Activated CD4-positive, alpha-beta T cell treated with anti-CD3 and anti-CD28 coated beads for 36 hours (primary cell): ENCODE data around the gene BCL2L13. TPM values are rescaled to one million over a fixed set of nuclear protein-coding genes. Genes with fewer than 3 reads are reported as not detected.
"Not testable (repeated sequence)": the region's sequence is repeated elsewhere in the genome, so short reads cannot be mapped to it uniquely, and the experiment has no call there.

Source experiments
- ATAC-seq: fragments of 200-7000 bp; cut with Tn5 transposase; one replicate; pipeline ENCODE4 v1.10.0; 2021; ENCODE audit warnings: mild to moderate bottlenecking, moderate library complexity
- CTCF ChIA-PET: fragments of 350-600 bp; sonication (Branson Sonifier 250); formaldehyde crosslinking; loops from one replicate; lab custom pipeline; 2021; ENCODE audit warnings: antibody characterized with exemption; lab: Charles Lee
- POLR2A ChIA-PET: fragments of 350-600 bp; sonication (Branson Sonifier 250); formaldehyde crosslinking; loops from one replicate; lab custom pipeline; 2021; ENCODE audit warnings: antibody characterized with exemption, inconsistent platforms; lab: Charles Lee
- DNase-seq: peaks from one replicate; pipeline ENCODE4 v3.0.0-alpha.2; 2020
- H3K27ac Mint-ChIP-seq: one replicate; pipeline ENCODE4 v1.8.0; 2021; ENCODE audit warnings: mixed read lengths
- H3K27me3 Mint-ChIP-seq: one replicate; pipeline ENCODE4 v1.8.0; 2021; ENCODE audit warnings: mixed read lengths
- H3K36me3 Mint-ChIP-seq: one replicate; pipeline ENCODE4 v1.8.0; 2021; ENCODE audit warnings: low read depth, mixed read lengths
- H3K4me1 Mint-ChIP-seq: one replicate; pipeline ENCODE4 v1.8.0; 2021; ENCODE audit warnings: mixed read lengths
- H3K4me3 Mint-ChIP-seq: one replicate; pipeline ENCODE4 v1.8.0; 2021; ENCODE audit warnings: mild to moderate bottlenecking, moderate library complexity, mixed read lengths
- H3K9me3 Mint-ChIP-seq: one replicate; pipeline ENCODE4 v1.8.0; 2021; ENCODE audit warnings: low read depth, mixed read lengths
- intact Hi-C, 2 experiments: fragments of 100-400 bp; cut with DNase I in 1 of 2; cut with micrococcal nuclease in 1 of 2; formaldehyde crosslinking; loops; one replicate each; pipeline versions ENCODE4 v1.14.2 to v1.15.1; 2022 to 2024; cut with DNase I, micrococcal nuclease
- total RNA-seq, 2 experiments: library from RNA; stranded (reverse); gene quantifications; one replicate each; pipeline ENCODE4 v1.2.3, GENCODE V29; 2021

The BCL2L13 gene
- total RNA-seq, 2 experiments from 2014 or later: 34.1 to 34.5 TPM

- H3K9me3 Mint-ChIP-seq: no peaks in the 10 kb centered on the region
- intact Hi-C loops: no loop called here
- ChIA-PET CTCF (no interaction called here), POLR2A (no interaction called here)
- H3K36me3 Mint-ChIP-seq: peaks cover 12% of the 10 kb centered on the region
- ATAC-seq: no peak
- no peak overlapping the region for H3K4me3 Mint-ChIP-seq
- no peaks in the 10 kb centered on the region for H3K27me3 Mint-ChIP-seq
- no peak overlapping the region for H3K27ac Mint-ChIP-seq
- H3K4me1 Mint-ChIP-seq: peaks cover 5% of the 10 kb centered on the region
- no peak for DNase-seq
Measured at GRCh38 chr22:17695986-17696385, 57.4 kb downstream of the BCL2L13 start.

- H3K4me1 Mint-ChIP-seq, H3K9me3 Mint-ChIP-seq, H3K36me3 Mint-ChIP-seq, ATAC-seq, DNase-seq, POLR2A ChIA-PET, H3K27me3 Mint-ChIP-seq, H3K27ac Mint-ChIP-seq, H3K4me3 Mint-ChIP-seq, intact Hi-C loops: not testable (repeated sequence)
- CTCF ChIA-PET: interaction anchor here (0.6 to 0.9 kb wide), 4 partner anchors 11 to 619 kb away, joined by 3 read pairs; no protein-coding TSS in a partner anchor
Measured at GRCh38 chr22:17697196-17697595, 58.6 kb downstream of the BCL2L13 start.

GRCh38 chr22:17698276-17698675 lies 59.7 kb downstream of the BCL2L13 start:
- DNase-seq, POLR2A ChIA-PET, intact Hi-C loops, H3K9me3 Mint-ChIP-seq, H3K4me1 Mint-ChIP-seq, H3K4me3 Mint-ChIP-seq, H3K27ac Mint-ChIP-seq, ATAC-seq, H3K27me3 Mint-ChIP-seq: not testable (repeated sequence)
- peaks cover 13% of the 10 kb centered on the region for H3K36me3 Mint-ChIP-seq
- CTCF ChIA-PET: interaction anchor here (0.6 kb wide), 1 partner anchor 10 kb away, joined by 3 read pairs; no protein-coding TSS in a partner anchor

GRCh38 chr22:17698948-17699347 lies 60.4 kb downstream of the BCL2L13 start:
- Mint-ChIP-seq H3K4me1 (peaks cover 7% of the 10 kb centered on the region), H3K4me3 (no peak overlapping the region), H3K27ac (peak overlapping the region; percentile 19), H3K9me3 (no peaks in the 10 kb centered on the region), H3K36me3 (peaks cover 18% of the 10 kb centered on the region), H3K27me3 (no peaks in the 10 kb centered on the region)
- DNase-seq (no peak), ATAC-seq (no peak)
- intact Hi-C loops: no loop called here
- CTCF ChIA-PET: no interaction called here
- POLR2A ChIA-PET: no interaction called here

GRCh38 chr22:17699696-17700340 lies 61.3 kb downstream of the BCL2L13 start:
- no peak overlapping the region for H3K4me3 Mint-ChIP-seq
- H3K9me3 Mint-ChIP-seq: no peaks in the 10 kb centered on the region
- no peaks in the 10 kb centered on the region for H3K27me3 Mint-ChIP-seq
- peaks cover 6% of the 10 kb centered on the region for H3K4me1 Mint-ChIP-seq
- no peak for DNase-seq
- POLR2A ChIA-PET: no interaction called here
- CTCF ChIA-PET: no interaction called here
- no peak overlapping the region for H3K27ac Mint-ChIP-seq
- intact Hi-C loops: no loop called here
- ATAC-seq: no peak
- H3K36me3 Mint-ChIP-seq: peaks cover 19% of the 10 kb centered on the region

- H3K9me3 Mint-ChIP-seq: no peaks in the 10 kb centered on the region
- no peak for DNase-seq
- ChIA-PET POLR2A (no interaction called here), CTCF (no interaction called here)
- no peak overlapping the region for H3K4me3 Mint-ChIP-seq
- no peak overlapping the region for H3K27ac Mint-ChIP-seq
- H3K36me3 Mint-ChIP-seq: peaks cover 21% of the 10 kb centered on the region
- H3K4me1 Mint-ChIP-seq: peaks cover 12% of the 10 kb centered on the region
- no peaks in the 10 kb centered on the region for H3K27me3 Mint-ChIP-seq
- intact Hi-C loops: no loop called here
- ATAC-seq: no peak
Measured at GRCh38 chr22:17700778-17701177, 62.2 kb downstream of the BCL2L13 start.

- Mint-ChIP-seq H3K36me3 (peaks cover 21% of the 10 kb centered on the region), H3K9me3 (no peaks in the 10 kb centered on the region), H3K27me3 (no peaks in the 10 kb centered on the region), H3K27ac (no peak overlapping the region), H3K4me1 (peaks cover 23% of the 10 kb centered on the region), H3K4me3 (no peak overlapping the region)
- DNase-seq: no peak
- ChIA-PET CTCF (no interaction called here), POLR2A (no interaction called here)
- intact Hi-C loops: no loop called here
- ATAC-seq: no peak
Measured at GRCh38 chr22:17703811-17704210, 65.3 kb downstream of the BCL2L13 start.

GRCh38 chr22:17705546-17705945 lies 67.0 kb downstream of the BCL2L13 start:
- POLR2A ChIA-PET: no interaction called here
- intact Hi-C loops: loop anchor here in 1 of 2 experiments (5.0 kb wide), 1 partner anchor 68 kb away; the partner anchor contains the start of gene BCL2L13
- H3K4me3 Mint-ChIP-seq: no peak overlapping the region

GRCh38 chr22:17705951-17706900 lies 67.7 kb downstream of the BCL2L13 start:
- Mint-ChIP-seq H3K4me3 (peak overlapping the region; percentile 49), H3K4me1 (peaks cover 21% of the 10 kb centered on the region), H3K27ac (peak overlapping the region; percentile 94), H3K9me3 (no peaks in the 10 kb centered on the region), H3K27me3 (no peaks in the 10 kb centered on the region), H3K36me3 (peaks cover 18% of the 10 kb centered on the region)
- DNase-seq (peak; percentile 72), ATAC-seq (peak; percentile 99)
- CTCF ChIA-PET: interaction anchor here (0.6 to 1.4 kb wide), 4 partner anchors 24 to 318 kb away, joined by 3 to 4 read pairs (median 4); no protein-coding TSS in a partner anchor
- POLR2A ChIA-PET: interaction anchor here (0.7 kb wide), 1 partner anchor 38 kb away, joined by 4 read pairs; no protein-coding TSS in a partner anchor
- intact Hi-C loops: loop anchor here (2.0 to 5.0 kb wide), 2 partner anchors 67 to 69 kb away; partner anchors contain the start of gene BCL2L13 (in 2 of the 2)

More at GRCh38 chr22:17705546-17705945, 67.0 kb downstream of the BCL2L13 start:
- Mint-ChIP-seq H3K4me1 (peaks cover 21% of the 10 kb centered on the region), H3K36me3 (peaks cover 18% of the 10 kb centered on the region), H3K27me3 (no peaks in the 10 kb centered on the region), H3K9me3 (no peaks in the 10 kb centered on the region), H3K27ac (no peak overlapping the region)
- DNase-seq (no peak), ATAC-seq (no peak)
- CTCF ChIA-PET: interaction anchor here (0.6 to 1.2 kb wide), 5 partner anchors 18 to 318 kb away, joined by 3 to 4 read pairs (median 3); no protein-coding TSS in a partner anchor

GRCh38 chr22:17706947-17707346 lies 68.4 kb downstream of the BCL2L13 start:
- POLR2A ChIA-PET: no interaction called here
- CTCF ChIA-PET: interaction anchor here (1.4 kb wide), 1 partner anchor 23 kb away, joined by 4 read pairs; no protein-coding TSS in a partner anchor
- Mint-ChIP-seq H3K4me3 (no peak overlapping the region), H3K27me3 (no peaks in the 10 kb centered on the region), H3K27ac (no peak overlapping the region), H3K9me3 (no peaks in the 10 kb centered on the region), H3K36me3 (peaks cover 22% of the 10 kb centered on the region), H3K4me1 (peaks cover 21% of the 10 kb centered on the region)
- ATAC-seq (no peak), DNase-seq (no peak)
- intact Hi-C loops: loop anchor here (2.0 to 5.0 kb wide), 2 partner anchors 68 to 70 kb away; partner anchors contain the start of gene BCL2L13 (in 2 of the 2)

- ChIA-PET CTCF (interaction anchor here (1.4 kb wide), 1 partner anchor 23 kb away, joined by 4 read pairs; no protein-coding TSS in a partner anchor), POLR2A (no interaction called here)
- peaks cover 21% of the 10 kb centered on the region for H3K4me1 Mint-ChIP-seq
- DNase-seq (no peak), ATAC-seq (no peak)
- no peaks in the 10 kb centered on the region for H3K9me3 Mint-ChIP-seq
- no peak overlapping the region for H3K27ac Mint-ChIP-seq
- no peak overlapping the region for H3K4me3 Mint-ChIP-seq
- H3K27me3 Mint-ChIP-seq: no peaks in the 10 kb centered on the region
- intact Hi-C loops: loop anchor here (2.0 to 5.0 kb wide), 2 partner anchors 69 to 70 kb away; partner anchors contain the start of gene BCL2L13 (in 2 of the 2)
- peaks cover 23% of the 10 kb centered on the region for H3K36me3 Mint-ChIP-seq
Measured at GRCh38 chr22:17707526-17707925, 69.0 kb downstream of the BCL2L13 start.
